ENCODE measurements around the gene RCAN3.

The RCAN3 gene

GRCh38 chr1:24586970-24587820 lies 84.6 kb downstream of the RCAN3 start:
- peak; percentile 28 for DNase-seq

- no peak for DNase-seq
Measured at GRCh38 chr1:24588573-24588972, 85.9 kb downstream of the RCAN3 start.

- no peak for DNase-seq
Measured at GRCh38 chr1:24589200-24589599, 86.6 kb downstream of the RCAN3 start.
